ENCODE results near the gene ZSCAN26.

DNA sequence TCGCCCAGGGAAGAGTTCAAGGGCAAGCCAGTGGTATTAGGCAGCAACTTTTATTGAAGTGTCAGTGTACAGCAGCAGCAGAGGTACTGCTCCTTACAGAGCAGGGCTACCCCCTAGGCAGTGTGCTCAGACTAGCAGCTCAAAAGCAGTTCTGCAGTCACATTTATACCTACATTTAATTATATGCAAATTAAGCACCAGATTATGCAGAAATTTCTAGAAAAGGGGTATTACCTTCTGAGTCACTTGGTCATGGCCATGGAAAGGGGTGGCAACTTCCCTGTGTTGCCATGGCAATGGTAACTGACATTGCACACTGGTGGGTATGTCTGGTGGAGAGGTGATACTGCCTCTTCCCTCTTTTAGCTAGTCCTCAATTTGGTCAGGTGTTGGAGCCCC is 12.8 kb upstream of the ZSCAN26 start:
- TF ChIP-seq MXI1 (IDR thresholded peaks at IDR 0.05; ENCODE audit: borderline replicate concordance, low read depth, low read length) (no peak), CHD1 (IDR thresholded peaks at IDR 0.05; ENCODE audit: low read depth, low read length) (no peak), SMC3 (IDR thresholded peaks at IDR 0.05; ENCODE audit: low read depth, low read length) (no peak), POLR2A (IDR thresholded peaks at IDR 0.05; ENCODE audit: low read depth, low read length) (no peak), CEBPB (IDR thresholded peaks at IDR 0.05; ENCODE audit: low read depth, low read length) (no peak), MAFK (IDR thresholded peaks at IDR 0.05; ENCODE audit: low read depth, low read length) (no peak), BHLHE40 (IDR thresholded peaks at IDR 0.05; ENCODE audit: low read depth, low read length) (no peak), NFE2L2 (IDR thresholded peaks at IDR 0.05; ENCODE audit: low read depth, low read length) (no peak), RCOR1 (IDR thresholded peaks at IDR 0.05; ENCODE audit: insufficient replicate concordance, low read length) (no peak), FOS (IDR thresholded peaks at IDR 0.05; ENCODE audit: low read depth, low read length) (no peak)
- TF ChIP-seq, protein P1, sequence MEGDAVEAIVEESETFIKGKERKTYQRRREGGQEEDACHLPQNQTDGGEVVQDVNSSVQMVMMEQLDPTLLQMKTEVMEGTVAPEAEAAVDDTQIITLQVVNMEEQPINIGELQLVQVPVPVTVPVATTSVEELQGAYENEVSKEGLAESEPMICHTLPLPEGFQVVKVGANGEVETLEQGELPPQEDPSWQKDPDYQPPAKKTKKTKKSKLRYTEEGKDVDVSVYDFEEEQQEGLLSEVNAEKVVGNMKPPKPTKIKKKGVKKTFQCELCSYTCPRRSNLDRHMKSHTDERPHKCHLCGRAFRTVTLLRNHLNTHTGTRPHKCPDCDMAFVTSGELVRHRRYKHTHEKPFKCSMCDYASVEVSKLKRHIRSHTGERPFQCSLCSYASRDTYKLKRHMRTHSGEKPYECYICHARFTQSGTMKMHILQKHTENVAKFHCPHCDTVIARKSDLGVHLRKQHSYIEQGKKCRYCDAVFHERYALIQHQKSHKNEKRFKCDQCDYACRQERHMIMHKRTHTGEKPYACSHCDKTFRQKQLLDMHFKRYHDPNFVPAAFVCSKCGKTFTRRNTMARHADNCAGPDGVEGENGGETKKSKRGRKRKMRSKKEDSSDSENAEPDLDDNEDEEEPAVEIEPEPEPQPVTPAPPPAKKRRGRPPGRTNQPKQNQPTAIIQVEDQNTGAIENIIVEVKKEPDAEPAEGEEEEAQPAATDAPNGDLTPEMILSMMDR (conservative IDR thresholded peaks at IDR 0.05; ENCODE audit: low read depth, low read length): no peak

All from IMR-90 (cell line).